Sigmoid colon (tissue), 4 donors: Measurements from ENCODE around the gene PDE4D.

Experiments
- CTCF ChIP-seq, 4 experiments: fragments of 450-650 bp in 3 of 4; fragments of 200-600 bp in 1 of 4; IDR thresholded peaks; one replicate each; pipeline ENCODE4 v1.5.1; 2016 to 2019; ENCODE audit warnings: antibody characterized with exemption in 4 of 4, mild to moderate bottlenecking in 3 of 4, moderate library complexity in 2 of 4
- POLR2AphosphoS5 ChIP-seq, 4 donors: sonication (generic); formaldehyde crosslinking; IDR thresholded peaks; one replicate each; pipeline ENCODE4 v1.6.1; 2017; ENCODE audit warnings: antibody characterized with exemption in 4 of 4

GRCh38 chr5:59479086-59479485 is 414.4 kb downstream of the PDE4D start:
- TF ChIP-seq CTCF (IDR thresholded peaks at IDR 0.05) (no peak), POLR2AphosphoS5 (IDR thresholded peaks at IDR 0.05) (no peak)
